GM12891 (cell line): ENCODE results near the gene INMT.

Source experiments
- POLR2A ChIP-seq: IDR thresholded peaks from 2 replicates; pipeline ENCODE4 v1.6.1; 2011; ENCODE audit warnings: low read depth, low read length, control low read depth
- POLR2AphosphoS5 ChIP-seq: IDR thresholded peaks from 2 replicates; pipeline ENCODE4 v1.6.1; 2011; ENCODE audit warnings: low read depth, low read length, control low read depth
- TAF1 ChIP-seq: IDR thresholded peaks from 2 replicates; pipeline ENCODE4 v1.6.1; 2011; ENCODE audit warnings: low read depth, low read length, control low read depth

- TF ChIP-seq POLR2AphosphoS5, result no peak
- TF ChIP-seq POLR2A, result no peak
- no peak for TF ChIP-seq TAF1
These were observed 25.0 kb downstream of the INMT start for GRCh38 chr7:30776971-30777370.
